SK-N-MC (cell line): ENCODE results near the gene NFIX.
"Not testable (repeated sequence)": the region's sequence is repeated elsewhere in the genome, so short reads cannot be mapped to it uniquely, and the experiment has no call there.

Experiments
- DNase-seq: peaks from one replicate; pipeline ENCODE4 v3.0.0-alpha.2; 2011; ENCODE audit warnings: low read depth, low spot score
- H3K27ac ChIP-seq: fragments of 200-600 bp; sonication (generic); 2 replicates; pipeline ENCODE4 v1.5.1; 2016; ENCODE audit warnings: mixed run types
- H3K36me3 ChIP-seq: fragments of 200-600 bp; sonication (generic); 2 replicates; pipeline ENCODE4 v1.6.1; 2017; ENCODE audit warnings: antibody characterized with exemption, low read length, mixed read lengths; ENCODE audit not compliant: insufficient read depth
- H3K4me3 ChIP-seq: fragments of 200-600 bp; sonication (generic); 2 replicates; pipeline ENCODE4 v1.5.1; 2016
- H3K9ac ChIP-seq: fragments of 200-600 bp; sonication (generic); 2 replicates; pipeline ENCODE4 v1.8.0; 2017; ENCODE audit warnings: mixed run types, mixed read lengths; ENCODE audit not compliant: insufficient read length
- H3K9me3 ChIP-seq: fragments of 200-600 bp; sonication (generic); 2 replicates; pipeline ENCODE4 v1.6.1; 2017; ENCODE audit warnings: low read depth, mild to moderate bottlenecking, antibody characterized with exemption, low read length, moderate library complexity, mixed read lengths
- EZH2 ChIP-seq: fragments of 200-600 bp; sonication (generic); IDR thresholded peaks from one replicate; pipeline ENCODE4 v1.6.1; 2017; ENCODE audit warnings: antibody characterized with exemption
- FOXP2 ChIP-seq: optimal IDR thresholded peaks from 2 replicates; pipeline ENCODE3; 2011; ENCODE audit warnings: mild to moderate bottlenecking, moderate library complexity; ENCODE audit not compliant: insufficient read depth; ENCODE audit errors: extremely low read length, control extremely low read depth
- POLR2AphosphoS5 ChIP-seq: IDR thresholded peaks from 2 replicates; pipeline ENCODE4 v1.6.1; 2012; ENCODE audit warnings: mild to moderate bottlenecking, low read depth, low read length, borderline replicate concordance

NFIX gene

GRCh38 chr19:12970070-12970820 is 25.0 kb upstream of the NFIX start:
- no peak overlapping the region for H3K4me3 ChIP-seq
- no peaks in the 10 kb centered on the region for H3K36me3 ChIP-seq
- no peak for DNase-seq
- no peak for TF ChIP-seq EZH2
- TF ChIP-seq FOXP2, result no peak
- TF ChIP-seq POLR2AphosphoS5, result no peak
- H3K9me3 ChIP-seq, result no peaks in the 10 kb centered on the region
- H3K27ac ChIP-seq, result no peak overlapping the region
- H3K9ac ChIP-seq, result no peak overlapping the region

GRCh38 chr19:12973236-12973635 is 22.0 kb upstream of the NFIX start:
- Histone ChIP-seq H3K9ac (no peak overlapping the region), H3K9me3 (no peaks in the 10 kb centered on the region), H3K27ac (no peak overlapping the region), H3K36me3 (no peaks in the 10 kb centered on the region), H3K4me3 (no peak overlapping the region)
- no peak for DNase-seq
- no peak for TF ChIP-seq POLR2AphosphoS5

- H3K4me3 ChIP-seq, result no peak overlapping the region
- no peak for DNase-seq
These were observed 20.7 kb upstream of the NFIX start for GRCh38 chr19:12974301-12975220.

DNA sequence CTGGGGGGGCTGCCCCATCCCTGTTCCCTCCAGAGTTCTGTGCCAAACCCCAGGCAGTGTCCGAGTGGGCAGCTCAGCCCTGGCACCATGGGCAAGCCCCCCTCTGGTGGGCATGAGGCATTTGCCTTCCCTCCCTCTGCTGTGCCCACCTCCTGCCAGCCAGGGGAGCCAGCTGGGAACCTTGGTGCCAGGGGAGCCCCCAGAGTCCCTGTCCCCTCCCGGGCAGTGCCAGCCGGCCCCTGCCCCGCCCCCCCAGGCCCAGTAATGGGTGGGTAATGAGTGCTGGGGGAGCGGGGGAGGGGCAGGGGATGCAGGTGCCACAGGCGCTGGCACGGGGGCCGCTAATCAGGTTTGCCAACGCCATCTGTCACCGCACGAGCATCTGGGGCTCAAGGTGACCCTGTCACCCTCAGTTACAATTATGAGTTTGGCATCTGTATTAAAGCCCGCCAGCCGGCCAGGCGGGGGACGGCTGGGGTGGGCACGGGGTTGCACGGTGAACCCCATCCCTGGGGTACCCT is 20.0 kb upstream of the NFIX start:
- no peak overlapping the region for H3K4me3 ChIP-seq
- DNase-seq, result no peak
- H3K9ac ChIP-seq, result no peak overlapping the region
- TF ChIP-seq EZH2, result no peak
- TF ChIP-seq FOXP2, result no peak
- TF ChIP-seq POLR2AphosphoS5, result no peak
- no peak overlapping the region for H3K27ac ChIP-seq
- no peaks in the 10 kb centered on the region for H3K36me3 ChIP-seq
- no peaks in the 10 kb centered on the region for H3K9me3 ChIP-seq

More at GRCh38 chr19:12974301-12975220, 20.7 kb upstream of the NFIX start:
- H3K36me3 ChIP-seq, result no peaks in the 10 kb centered on the region
- no peak overlapping the region for H3K9ac ChIP-seq
- TF ChIP-seq EZH2, result no peak
- TF ChIP-seq FOXP2, result no peak
- TF ChIP-seq POLR2AphosphoS5, result no peak
- no peaks in the 10 kb centered on the region for H3K9me3 ChIP-seq
- H3K27ac ChIP-seq, result no peak overlapping the region

DNA sequence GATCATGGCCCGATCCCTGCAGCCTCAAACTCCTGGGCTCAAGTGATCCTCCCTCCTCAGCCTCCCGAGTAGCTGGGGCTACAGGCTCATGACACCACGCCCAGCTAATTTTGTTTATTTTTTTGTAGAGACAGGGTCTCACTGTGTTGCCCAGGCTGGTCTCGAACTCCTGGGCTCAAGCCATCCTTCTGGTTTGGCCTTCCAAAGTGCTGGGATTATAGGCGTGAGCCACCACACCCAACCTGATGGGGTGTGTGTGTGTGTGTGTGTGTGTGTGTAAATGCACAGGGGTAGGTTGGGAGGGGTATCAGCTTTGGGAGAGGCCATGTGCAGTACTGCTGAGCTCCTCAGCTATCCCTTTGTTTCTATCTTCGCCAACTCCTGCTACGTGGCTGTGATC is 19.2 kb upstream of the NFIX start:
- H3K27ac ChIP-seq, H3K4me3 ChIP-seq, H3K36me3 ChIP-seq, H3K9me3 ChIP-seq, H3K9ac ChIP-seq, DNase-seq: not testable (repeated sequence)

GRCh38 chr19:12979974-12980373 is 15.3 kb upstream of the NFIX start:
- no peak overlapping the region for H3K9ac ChIP-seq
- no peak for TF ChIP-seq EZH2
- no peak for TF ChIP-seq FOXP2
- TF ChIP-seq POLR2AphosphoS5, result no peak
- H3K36me3 ChIP-seq, result no peaks in the 10 kb centered on the region
- H3K4me3 ChIP-seq, result no peak overlapping the region
- H3K9me3 ChIP-seq, result no peaks in the 10 kb centered on the region
- no peak for DNase-seq
- H3K27ac ChIP-seq, result no peak overlapping the region

DNA sequence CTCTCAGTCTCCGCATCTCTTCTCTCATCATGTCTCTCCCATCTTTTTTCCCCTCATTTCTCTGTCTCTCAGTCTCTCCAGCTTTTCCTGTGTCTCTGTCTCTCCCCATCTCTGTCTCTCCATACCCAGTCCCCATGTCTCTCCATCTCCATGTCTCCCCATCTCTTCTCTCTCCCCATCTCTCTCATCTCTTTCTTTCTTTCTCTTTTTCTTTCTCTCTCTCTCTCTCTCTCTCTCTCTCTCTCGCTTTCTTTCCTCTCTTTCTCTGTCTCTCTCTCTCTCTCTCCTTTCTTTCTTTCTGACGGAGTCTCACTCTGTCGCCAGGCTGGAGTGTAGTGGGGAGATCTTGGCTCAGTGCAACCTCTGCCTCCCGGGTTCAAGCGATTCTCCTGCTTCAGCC is 12.6 kb upstream of the NFIX start:
- Histone ChIP-seq H3K4me3 (no peak overlapping the region), H3K27ac (no peak overlapping the region), H3K36me3 (no peaks in the 10 kb centered on the region), H3K9ac (no peak overlapping the region), H3K9me3 (no peaks in the 10 kb centered on the region)
- TF ChIP-seq EZH2, result no peak
- no peak for TF ChIP-seq FOXP2
- no peak for TF ChIP-seq POLR2AphosphoS5
- DNase-seq, result no peak

GRCh38 chr19:12983091-12983490 is 12.2 kb upstream of the NFIX start:
- DNase-seq, result no peak
- H3K36me3 ChIP-seq, result no peaks in the 10 kb centered on the region
- peak overlapping the region; percentile 75 for H3K4me3 ChIP-seq
- no peak overlapping the region for H3K9ac ChIP-seq
- no peaks in the 10 kb centered on the region for H3K9me3 ChIP-seq
- H3K27ac ChIP-seq, result no peak overlapping the region
- TF ChIP-seq FOXP2, result no peak
